GM18867 (cell line): ENCODE measurements around the gene CDC20.

ENCODE experiments used
- ATAC-seq: cut with Tn5 transposase; IDR thresholded peaks from one replicate; pipeline ENCODE4 v1.9.1; 2021; ENCODE audit warnings: mild to moderate bottlenecking, moderate library complexity; ENCODE audit not compliant: unreplicated experiment

The CDC20 gene

DNA sequence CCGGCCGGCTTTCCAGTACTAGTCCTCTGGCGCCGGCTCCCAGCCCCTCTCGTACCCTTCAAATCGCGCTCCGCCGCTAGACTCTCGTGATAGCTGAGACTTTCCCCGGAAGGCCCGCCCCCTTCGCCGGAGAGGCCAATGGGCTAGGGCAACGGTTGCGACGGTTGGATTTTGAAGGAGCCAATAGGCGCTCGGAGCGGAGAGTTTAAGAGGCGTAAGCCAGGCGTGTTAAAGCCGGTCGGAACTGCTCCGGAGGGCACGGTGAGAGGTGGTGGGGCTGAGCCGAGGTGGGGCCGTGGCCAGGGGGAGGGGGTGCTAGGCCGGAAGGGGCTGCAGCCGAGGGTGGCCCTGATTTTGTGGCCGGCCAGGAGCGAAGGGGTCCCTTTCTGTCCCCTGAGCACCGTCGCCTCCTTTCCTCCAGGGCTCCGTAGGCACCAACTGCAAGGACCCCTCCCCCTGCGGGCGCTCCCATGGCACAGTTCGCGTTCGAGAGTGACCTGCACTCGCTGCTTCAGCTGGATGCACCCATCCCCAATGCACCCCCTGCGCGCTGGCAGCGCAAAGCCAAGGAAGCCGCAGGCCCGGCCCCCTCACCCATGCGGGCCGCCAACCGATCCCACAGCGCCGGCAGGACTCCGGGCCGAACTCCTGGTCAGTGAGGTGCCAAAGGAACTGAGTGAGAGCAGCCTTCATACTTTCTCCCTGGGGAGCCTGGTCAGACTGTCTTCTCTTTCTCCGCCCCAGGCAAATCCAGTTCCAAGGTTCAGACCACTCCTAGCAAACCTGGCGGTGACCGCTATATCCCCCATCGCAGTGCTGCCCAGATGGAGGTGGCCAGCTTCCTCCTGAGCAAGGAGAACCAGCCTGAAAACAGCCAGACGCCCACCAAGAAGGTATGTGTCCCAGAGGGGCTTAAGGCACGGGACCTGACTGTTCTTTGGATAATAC, at the start of gene CDC20:
CDC20 (plus strand) TSS at position 236 of the 948 bp plus-strand sequence; CDS start at position 471, 235 bp downstream.
- peak; percentile 94 for ATAC-seq

DNA sequence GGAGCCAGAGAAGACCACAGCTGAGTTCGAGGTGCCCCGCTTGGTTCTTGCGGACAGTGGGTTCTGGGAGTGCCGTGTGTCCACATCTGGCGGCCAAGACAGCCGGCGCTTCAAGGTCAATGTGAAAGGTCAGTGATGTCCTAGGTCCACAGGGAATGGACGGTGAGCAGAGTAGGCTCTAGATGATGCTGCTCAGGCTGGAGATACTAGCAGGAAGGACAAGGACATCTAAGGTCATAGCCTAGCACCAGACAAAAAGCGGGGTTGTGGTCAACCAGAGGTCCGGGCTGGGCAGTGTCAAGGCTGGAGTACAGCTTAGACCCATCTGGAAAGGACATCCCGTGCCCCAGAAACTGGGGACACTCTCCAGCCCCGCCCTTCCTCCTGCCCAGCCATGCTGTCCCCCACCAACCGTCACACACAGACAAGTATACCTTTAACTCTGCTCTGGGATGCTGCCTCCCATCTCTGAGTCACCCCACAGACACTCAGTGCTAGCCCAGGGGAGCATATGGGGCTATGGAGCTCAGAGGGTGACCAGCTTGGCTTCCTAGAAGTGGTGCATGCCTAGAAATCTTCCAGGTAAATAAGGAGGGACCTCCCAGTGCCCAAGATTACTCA, 49.3 kb upstream of the CDC20 start:
- no peak for ATAC-seq

DNA sequence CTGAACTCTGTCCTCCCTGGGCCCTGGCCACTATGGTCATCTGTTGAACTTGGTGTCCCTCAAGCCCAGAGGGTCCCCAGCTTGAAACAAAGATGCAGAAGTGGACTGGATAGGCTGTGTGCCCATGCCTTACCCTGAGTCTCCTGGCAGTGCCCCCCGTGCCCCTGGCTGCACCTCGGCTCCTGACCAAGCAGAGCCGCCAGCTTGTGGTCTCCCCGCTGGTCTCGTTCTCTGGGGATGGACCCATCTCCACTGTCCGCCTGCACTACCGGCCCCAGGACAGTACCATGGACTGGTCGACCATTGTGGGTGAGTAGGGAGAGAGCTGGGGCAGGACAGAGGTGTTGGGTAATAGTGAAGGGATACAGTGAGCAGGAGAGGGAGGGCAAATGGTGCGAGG, 47.3 kb upstream of the CDC20 start:
- no peak for ATAC-seq

DNA sequence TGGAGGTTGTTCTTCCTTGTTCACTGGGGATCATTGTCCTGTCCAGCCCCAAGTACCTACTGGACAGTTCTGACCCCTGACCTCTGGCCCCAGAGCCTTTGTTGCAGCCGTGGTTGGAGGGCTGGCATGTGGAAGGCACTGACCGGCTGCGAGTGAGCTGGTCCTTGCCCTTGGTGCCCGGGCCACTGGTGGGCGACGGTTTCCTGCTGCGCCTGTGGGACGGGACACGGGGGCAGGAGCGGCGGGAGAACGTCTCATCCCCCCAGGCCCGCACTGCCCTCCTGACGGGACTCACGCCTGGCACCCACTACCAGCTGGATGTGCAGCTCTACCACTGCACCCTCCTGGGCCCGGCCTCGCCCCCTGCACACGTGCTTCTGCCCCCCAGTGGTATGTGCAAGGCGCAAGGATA, 46.6 kb upstream of the CDC20 start:
- ATAC-seq, result no peak

DNA sequence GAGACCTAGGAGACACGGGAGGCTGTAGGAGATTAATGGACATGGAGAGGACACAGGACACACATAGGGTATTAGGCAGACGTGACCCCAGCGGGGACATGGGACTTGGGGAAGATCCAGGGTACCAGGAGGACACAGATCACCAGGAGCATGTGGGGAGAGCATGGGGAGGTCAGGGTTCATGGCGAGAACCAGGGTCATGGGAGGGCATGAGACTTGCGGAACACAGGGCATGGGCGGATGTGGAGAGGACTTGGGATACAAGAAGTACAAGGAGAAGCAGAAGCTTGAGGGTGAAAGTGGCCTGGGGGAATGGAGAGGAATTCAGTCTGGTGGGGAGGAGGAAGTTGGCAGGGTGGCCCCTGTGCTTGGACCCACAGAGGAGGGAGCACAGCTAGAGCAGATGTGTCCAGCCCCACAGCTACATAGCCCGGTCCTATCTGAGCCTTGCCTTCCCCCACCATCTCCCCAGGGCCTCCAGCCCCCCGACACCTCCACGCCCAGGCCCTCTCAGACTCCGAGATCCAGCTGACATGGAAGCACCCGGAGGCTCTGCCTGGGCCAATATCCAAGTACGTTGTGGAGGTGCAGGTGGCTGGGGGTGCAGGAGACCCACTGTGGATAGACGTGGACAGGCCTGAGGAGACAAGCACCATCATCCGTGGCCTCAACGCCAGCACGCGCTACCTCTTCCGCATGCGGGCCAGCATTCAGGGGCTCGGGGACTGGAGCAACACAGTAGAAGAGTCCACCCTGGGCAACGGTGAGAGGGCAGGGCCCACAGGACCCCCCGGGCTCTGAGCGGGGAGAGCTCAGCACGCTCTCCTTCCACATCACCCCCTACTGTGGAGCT, 45.9 kb upstream of the CDC20 start:
- ATAC-seq, result no peak

DNA sequence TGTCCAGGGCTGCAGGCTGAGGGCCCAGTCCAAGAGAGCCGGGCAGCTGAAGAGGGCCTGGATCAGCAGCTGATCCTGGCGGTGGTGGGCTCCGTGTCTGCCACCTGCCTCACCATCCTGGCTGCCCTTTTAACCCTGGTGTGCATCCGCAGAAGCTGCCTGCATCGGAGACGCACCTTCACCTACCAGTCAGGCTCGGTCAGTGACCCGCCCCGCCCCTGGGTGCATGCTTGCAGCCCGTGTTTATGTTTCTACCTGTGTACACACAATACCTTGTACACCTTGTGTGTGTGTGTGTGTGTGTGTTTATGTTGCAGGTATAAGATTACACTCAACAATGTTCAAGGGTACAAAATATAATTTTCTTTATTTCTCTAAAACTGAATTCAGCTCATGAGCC, 45.0 kb upstream of the CDC20 start:
- no peak for ATAC-seq

DNA sequence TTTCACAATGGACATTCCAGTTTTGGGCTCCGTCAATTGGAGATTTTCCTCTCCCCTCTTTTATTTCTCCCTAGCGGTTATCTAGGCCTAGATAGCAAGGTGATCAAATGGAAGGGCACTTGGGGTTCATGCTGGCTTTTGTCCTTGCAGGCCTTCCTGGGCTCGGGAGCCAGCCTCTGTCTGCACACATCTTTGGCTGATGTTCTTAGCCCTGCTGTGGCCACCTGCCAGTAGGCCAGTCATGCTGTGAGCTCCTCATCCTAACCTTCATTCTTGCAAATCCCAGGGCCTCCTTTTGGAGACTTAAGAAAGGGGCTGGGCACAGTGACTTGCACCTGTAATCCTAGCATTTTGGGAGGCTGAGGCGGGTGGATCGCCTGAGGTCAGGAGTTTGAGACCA, 44.5 kb upstream of the CDC20 start:
- ATAC-seq, result no peak

DNA sequence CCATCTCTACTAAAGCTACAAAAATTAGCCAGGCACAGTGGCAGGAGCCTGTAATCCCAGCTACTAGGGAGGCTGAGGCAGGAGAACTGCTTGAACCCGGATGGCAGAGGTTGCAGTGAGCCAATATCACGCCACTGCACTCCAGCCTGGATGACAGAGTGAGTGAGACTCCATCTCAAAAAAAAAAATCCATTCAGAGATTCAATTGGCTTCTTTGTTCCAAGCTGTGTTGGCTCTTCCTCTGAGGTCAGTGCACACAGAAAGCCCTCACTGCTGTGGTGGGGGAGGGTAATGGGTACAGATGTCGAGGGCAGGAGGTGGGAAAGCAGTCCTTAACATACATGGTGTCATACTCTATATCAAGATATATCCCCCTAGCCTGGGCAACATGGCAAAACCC, 43.3 kb upstream of the CDC20 start:
- ATAC-seq, result no peak

DNA sequence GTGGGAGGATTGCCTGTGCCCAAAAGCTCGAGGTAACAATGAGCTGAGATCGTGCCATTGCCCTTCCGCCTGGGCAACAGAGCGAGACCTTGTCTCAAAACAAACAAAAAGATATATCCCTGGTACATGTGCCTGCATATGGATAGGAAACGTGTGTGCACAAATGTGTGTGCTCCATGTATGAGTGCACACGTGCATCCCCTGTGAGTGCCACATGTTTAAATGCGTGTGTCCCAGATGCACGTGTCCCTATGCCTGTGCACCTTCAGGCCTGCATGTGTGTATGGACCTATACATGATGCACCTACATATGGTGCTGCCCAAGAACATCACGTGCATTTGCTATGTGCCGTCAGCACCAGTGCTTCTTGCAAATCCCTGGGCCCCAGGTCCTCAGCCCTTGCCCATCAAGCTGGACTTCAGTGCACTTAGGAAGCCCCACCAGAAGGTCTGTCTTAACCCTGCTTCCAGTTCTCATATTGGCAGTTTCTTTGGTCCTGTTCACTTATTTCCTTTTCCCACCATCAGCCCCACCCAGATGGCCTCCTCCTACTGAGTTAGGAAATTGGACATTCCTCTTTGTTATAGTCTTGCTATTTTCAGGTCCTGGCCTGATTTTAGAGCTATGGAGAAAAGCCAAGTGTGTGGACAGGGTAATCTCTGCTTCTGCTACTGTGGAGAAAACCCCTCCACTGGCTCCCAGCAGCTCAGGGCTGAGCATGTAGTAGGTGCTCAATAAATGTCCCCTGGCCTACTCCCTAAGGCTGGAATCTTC, 42.6 kb upstream of the CDC20 start:
- no peak for ATAC-seq

DNA sequence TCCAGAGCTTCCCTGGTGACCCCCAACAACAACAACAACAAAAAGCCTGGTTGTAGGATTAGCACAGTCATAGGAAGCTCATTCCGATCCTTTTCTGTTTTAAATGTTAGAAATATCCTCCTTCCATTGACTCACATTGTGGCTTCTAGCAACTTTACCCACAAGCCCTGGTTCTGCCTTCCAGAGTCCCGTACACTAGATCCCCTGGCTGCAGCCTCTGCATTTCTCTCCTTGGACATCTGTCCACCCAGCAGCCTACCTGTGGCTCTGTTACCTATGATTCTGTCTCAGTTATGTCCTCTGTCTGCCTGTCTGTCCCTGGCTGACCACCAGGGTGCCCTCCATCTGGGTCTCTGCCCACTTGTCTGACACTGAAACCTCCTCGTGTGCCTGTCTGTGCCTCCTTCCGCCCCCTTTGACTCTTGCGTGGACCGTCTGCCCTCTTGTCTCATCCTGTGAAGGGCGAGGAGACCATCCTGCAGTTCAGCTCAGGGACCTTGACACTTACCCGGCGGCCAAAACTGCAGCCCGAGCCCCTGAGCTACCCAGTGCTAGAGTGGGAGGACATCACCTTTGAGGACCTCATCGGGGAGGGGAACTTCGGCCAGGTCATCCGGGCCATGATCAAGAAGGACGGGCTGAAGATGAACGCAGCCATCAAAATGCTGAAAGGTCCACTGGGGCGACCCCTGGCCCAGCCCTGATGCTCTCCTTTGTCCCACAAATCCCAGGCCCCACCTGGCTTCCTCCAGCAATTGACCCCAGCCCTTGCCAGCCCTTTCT, 41.9 kb upstream of the CDC20 start:
- no peak for ATAC-seq

DNA sequence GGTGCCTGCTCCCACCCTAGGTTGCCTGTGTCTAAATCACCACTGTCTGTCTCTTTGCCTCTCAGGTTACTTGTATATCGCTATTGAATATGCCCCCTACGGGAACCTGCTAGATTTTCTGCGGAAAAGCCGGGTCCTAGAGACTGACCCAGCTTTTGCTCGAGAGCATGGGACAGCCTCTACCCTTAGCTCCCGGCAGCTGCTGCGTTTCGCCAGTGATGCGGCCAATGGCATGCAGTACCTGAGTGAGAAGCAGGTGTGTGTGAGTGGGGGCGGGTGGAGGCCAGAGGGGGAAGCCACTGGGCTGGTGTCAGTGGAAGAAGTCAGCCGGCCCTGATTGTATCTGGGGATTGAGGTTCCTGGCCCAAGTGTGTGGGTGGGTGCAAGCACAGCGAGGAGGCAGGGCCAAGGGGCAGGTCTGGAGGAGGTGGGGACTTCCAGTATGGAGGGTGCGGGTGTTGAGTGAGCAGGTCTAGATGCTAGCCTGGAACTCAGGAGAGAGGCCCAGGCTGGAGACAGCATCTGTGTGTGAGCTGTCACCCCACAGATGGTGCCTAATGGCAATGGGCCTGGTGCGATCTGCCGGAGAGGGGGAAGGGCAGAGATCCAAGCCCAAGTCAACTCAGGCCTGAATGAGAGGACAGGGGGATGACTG, 40.8 kb upstream of the CDC20 start:
- ATAC-seq, result no peak

DNA sequence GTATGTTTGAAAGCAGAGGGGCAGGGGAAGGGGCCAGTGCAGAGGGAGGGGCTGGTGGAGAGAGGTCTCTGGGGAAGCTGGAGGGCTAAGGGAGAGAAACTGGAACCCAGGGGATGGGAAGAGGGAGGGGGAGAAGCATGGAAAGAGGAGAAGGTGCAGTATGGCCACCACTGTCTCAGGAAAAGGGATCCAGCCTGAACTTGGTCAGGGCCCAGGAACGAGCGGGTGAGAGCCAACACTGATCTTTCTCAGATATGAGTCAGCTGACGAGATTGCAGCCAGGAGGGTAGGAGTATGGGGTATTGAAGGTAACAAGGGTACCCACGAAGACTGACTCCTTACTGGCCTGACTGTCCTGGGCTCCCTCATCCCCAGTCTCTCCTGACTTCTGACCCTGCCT, 40.0 kb upstream of the CDC20 start:
- ATAC-seq, result no peak

DNA sequence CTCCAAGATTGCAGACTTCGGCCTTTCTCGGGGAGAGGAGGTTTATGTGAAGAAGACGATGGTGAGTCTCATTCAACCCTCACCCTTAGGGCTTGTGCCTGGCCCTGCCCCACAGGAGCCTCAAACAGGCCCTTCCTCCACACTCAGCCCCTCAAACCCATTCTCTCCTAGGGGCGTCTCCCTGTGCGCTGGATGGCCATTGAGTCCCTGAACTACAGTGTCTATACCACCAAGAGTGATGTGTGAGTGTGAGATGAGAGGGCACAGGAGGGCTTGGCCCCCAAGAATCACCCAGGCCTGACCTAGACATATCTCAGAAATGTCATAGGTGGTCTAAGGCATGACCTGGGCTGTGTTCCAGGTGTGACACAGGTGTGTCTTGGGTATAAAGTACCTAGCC, 39.5 kb upstream of the CDC20 start:
- ATAC-seq, result no peak

DNA sequence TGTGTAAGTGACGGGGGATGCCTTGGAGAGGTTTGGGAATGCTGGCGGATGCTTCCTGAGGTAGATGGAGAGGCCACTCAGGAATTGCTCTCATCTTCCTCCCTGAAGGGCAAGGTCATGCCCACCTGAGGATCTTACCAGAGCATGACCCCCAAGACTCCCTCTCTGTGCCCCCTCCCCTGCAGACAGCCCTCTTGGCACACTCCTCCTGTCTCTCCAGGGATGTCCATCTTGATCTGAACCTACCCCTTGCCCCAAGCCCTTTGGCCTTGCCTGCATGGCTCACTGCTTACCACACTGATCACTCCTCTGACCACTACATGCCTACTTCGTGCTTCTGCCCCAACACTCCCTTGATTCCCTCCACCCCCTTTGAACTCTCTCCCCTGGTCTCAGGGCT, 39.0 kb upstream of the CDC20 start:
- ATAC-seq, result no peak

DNA sequence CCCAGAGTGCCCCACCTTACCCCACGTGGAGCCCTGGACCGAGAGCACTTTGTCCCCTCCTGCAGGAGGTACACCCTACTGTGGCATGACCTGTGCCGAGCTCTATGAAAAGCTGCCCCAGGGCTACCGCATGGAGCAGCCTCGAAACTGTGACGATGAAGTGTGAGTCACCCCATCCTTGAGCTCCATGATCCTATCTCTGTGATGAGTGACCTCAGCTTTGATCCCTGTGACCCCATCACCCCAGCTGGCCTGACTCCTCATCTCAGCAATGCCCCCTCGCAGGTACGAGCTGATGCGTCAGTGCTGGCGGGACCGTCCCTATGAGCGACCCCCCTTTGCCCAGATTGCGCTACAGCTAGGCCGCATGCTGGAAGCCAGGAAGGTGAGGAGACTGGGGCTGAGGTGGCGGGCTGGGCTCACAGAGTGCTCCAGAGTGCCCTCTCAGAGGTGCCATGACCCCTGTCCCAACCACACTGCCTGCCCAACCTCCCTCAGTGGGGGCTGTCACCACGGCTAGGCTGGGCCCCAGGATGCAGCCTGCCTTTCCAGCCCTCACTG, 37.4 kb upstream of the CDC20 start:
- ATAC-seq, result no peak

DNA sequence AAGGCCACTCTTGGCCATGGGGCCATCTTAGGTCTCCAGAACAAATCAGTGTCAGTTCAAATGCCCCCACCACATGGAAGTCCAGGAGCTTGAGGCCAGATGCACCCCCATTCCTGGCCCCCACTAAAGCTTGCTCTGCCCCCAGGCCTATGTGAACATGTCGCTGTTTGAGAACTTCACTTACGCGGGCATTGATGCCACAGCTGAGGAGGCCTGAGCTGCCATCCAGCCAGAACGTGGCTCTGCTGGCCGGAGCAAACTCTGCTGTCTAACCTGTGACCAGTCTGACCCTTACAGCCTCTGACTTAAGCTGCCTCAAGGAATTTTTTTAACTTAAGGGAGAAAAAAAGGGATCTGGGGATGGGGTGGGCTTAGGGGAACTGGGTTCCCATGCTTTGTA, 36.3 kb upstream of the CDC20 start:
- ATAC-seq, result no peak

DNA sequence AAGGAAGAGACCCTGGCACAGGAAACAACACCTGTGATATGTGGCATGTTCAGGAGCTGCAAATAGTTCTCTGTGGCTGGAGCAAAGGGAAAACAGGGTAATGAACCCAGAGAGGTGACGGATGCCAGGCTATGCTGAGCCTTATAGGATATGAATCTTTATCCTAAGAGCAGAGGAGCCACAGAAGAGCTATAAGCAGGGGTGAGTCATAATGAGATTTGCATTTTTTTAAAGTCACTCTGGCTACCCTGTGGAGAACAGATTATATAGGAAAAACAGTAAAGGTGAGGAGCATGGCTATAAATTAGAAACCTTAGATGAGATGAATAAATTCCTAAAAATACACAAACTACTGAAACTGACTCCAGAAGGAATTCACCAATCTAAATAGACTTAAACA, 34.0 kb upstream of the CDC20 start:
- ATAC-seq, result no peak

DNA sequence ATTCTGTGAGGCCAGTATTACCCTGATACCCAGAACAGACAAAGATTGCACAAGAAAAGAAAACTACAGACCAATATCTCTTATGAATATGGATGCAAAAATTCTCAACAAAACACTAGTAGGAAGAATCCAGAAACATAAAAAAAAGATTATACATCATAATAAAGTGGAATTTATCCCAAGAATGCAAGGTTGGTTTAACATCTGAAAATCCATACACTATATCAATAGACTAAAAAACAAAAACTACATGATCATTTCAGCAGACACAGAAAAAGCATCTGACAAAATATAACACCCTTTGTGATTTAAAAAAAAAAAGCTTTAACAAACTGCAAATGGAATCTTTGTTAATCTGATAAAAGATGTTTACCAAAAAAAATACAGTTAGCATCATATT, 33.4 kb upstream of the CDC20 start:
- ATAC-seq, result no peak
